Hepatocyte (in vitro differentiated cells): ENCODE results near the gene CCDC102A. TPM values are rescaled to one million over a fixed set of nuclear protein-coding genes. Genes with fewer than 3 reads are reported as not detected.

ENCODE experiments used
- DNase-seq: peaks from one replicate; pipeline ENCODE4 v3.0.0-alpha.2; 2016; ENCODE audit warnings: low spot score
- H2AFZ ChIP-seq: fragments of 200-600 bp; sonication (generic); 2 replicates; pipeline ENCODE4 v1.6.0; 2016; ENCODE audit warnings: antibody characterized with exemption, mild to moderate bottlenecking
- H3K27ac ChIP-seq: fragments of 200-600 bp; sonication (generic); 2 replicates; pipeline ENCODE4 v1.5.1; 2016; ENCODE audit warnings: mild to moderate bottlenecking
- H3K27me3 ChIP-seq: fragments of 200-600 bp; sonication (generic); 2 replicates; pipeline ENCODE4 v1.6.1; 2016
- H3K36me3 ChIP-seq: fragments of 200-600 bp; sonication (generic); replicated peaks from 2 replicates; pipeline ENCODE4 v1.5.1; 2016; ENCODE audit warnings: low read depth; ENCODE audit not compliant: insufficient read depth
- H3K4me1 ChIP-seq: fragments of 200-600 bp; sonication (generic); 2 replicates; pipeline ENCODE4 v1.5.1; 2016; ENCODE audit warnings: mild to moderate bottlenecking, moderate library complexity; ENCODE audit not compliant: insufficient read depth
- H3K4me2 ChIP-seq: fragments of 200-600 bp; sonication (generic); 2 replicates; pipeline ENCODE4 v1.6.0; 2016
- H3K4me3 ChIP-seq: fragments of 200-600 bp; sonication (generic); 2 replicates; pipeline ENCODE4 v1.5.1; 2016; ENCODE audit warnings: mild to moderate bottlenecking
- H3K79me2 ChIP-seq: fragments of 200-600 bp; sonication (generic); 2 replicates; pipeline ENCODE4 v1.6.0; 2017; ENCODE audit warnings: mild to moderate bottlenecking
- H3K9me2 ChIP-seq: fragments of 200-600 bp; sonication (generic); replicated peaks from 2 replicates; pipeline ENCODE4 v1.6.0; 2017; ENCODE audit warnings: mild to moderate bottlenecking; ENCODE audit not compliant: insufficient read depth
- H3K9me3 ChIP-seq: fragments of 200-600 bp; sonication (generic); 2 replicates; pipeline ENCODE4 v1.5.1; 2016; ENCODE audit warnings: low read depth, mild to moderate bottlenecking
- H4K20me1 ChIP-seq: fragments of 200-600 bp; sonication (generic); 2 replicates; pipeline ENCODE4 v1.6.0; 2016; ENCODE audit warnings: mild to moderate bottlenecking; ENCODE audit not compliant: insufficient read depth, poor library complexity, severe bottlenecking
- CTCF ChIP-seq: fragments of 200-600 bp; sonication (generic); IDR thresholded peaks from 2 replicates; pipeline ENCODE4 v1.5.1; 2016; ENCODE audit warnings: antibody characterized with exemption, mild to moderate bottlenecking; ENCODE audit not compliant: poor library complexity
- EZH2 ChIP-seq: fragments of 200-600 bp; sonication (generic); IDR thresholded peaks from 2 replicates; pipeline ENCODE4 v1.6.1; 2016; ENCODE audit warnings: antibody characterized with exemption, mild to moderate bottlenecking, borderline replicate concordance
- EZH2phosphoT487 ChIP-seq: fragments of 200-600 bp; sonication (generic); IDR thresholded peaks from one replicate; pipeline ENCODE4 v1.6.1; 2018; ENCODE audit warnings: antibody characterized with exemption, mild to moderate bottlenecking, low read depth, moderate library complexity; ENCODE audit not compliant: unreplicated experiment, severe bottlenecking
- WGBS: methylation state at CpG from one replicate; pipeline ENCODE4 v1.1.6; 2016; ENCODE audit warnings: low lambda C conversion rate; ENCODE audit errors: missing lambda C conversion rate; 5-methylcytosine and 5-hydroxymethylcytosine counted together
- polyA plus RNA-seq: library from polyadenylated mRNA; unstranded; fragments of >200 nt; fragmentation: Nextera tagmentation; extraction: Ambion mirVana; gene quantifications from 2 replicates; pipeline ENCODE4 v1.2.1, GENCODE V29; 2016
- total RNA-seq: library from RNA; depleted of rRNA; stranded (reverse); fragments of >200 nt; gene quantifications from 2 replicates; pipeline ENCODE4 v1.2.3, GENCODE V29; 2014

Gene CCDC102A
- total and polyA plus RNA-seq, 2 experiments from 2014 or later: 11.4 to 17.2 TPM

GRCh38 chr16:57574086-57574485 lies 37.7 kb upstream of the CCDC102A start:
- no peak overlapping the region for H3K4me2 ChIP-seq
- H3K79me2 ChIP-seq: no peaks in the 10 kb centered on the region
- TF ChIP-seq EZH2 (no peak), EZH2phosphoT487 (no peak), CTCF (no peak)
- no peak overlapping the region for H2AFZ ChIP-seq
- H3K9me2 ChIP-seq: no peaks in the 10 kb centered on the region
- no peak overlapping the region for H3K4me3 ChIP-seq
- DNase-seq: no peak
- no peak overlapping the region for H3K27ac ChIP-seq
- H3K9me3 ChIP-seq: no peaks in the 10 kb centered on the region
- no peaks in the 10 kb centered on the region for H3K36me3 ChIP-seq
- peaks cover 9% of the 10 kb centered on the region for H3K4me1 ChIP-seq
- WGBS: 92% methylated on average over 11 of the region's 12 CpGs
- no peaks in the 10 kb centered on the region for H4K20me1 ChIP-seq
- H3K27me3 ChIP-seq: no peaks in the 10 kb centered on the region

GRCh38 chr16:57572978-57573728 lies 36.8 kb upstream of the CCDC102A start:
- Histone ChIP-seq H3K9me3 (no peaks in the 10 kb centered on the region), H2AFZ (no peak overlapping the region), H3K4me1 (peaks cover 8% of the 10 kb centered on the region), H3K4me3 (no peak overlapping the region), H3K36me3 (no peaks in the 10 kb centered on the region), H4K20me1 (no peaks in the 10 kb centered on the region), H3K27me3 (no peaks in the 10 kb centered on the region), H3K4me2 (no peak overlapping the region), H3K9me2 (no peaks in the 10 kb centered on the region), H3K27ac (no peak overlapping the region), H3K79me2 (no peaks in the 10 kb centered on the region)
- DNase-seq: no peak
- no peak for TF ChIP-seq EZH2phosphoT487
- no peak for TF ChIP-seq EZH2
- no peak for TF ChIP-seq CTCF
- WGBS: 89% methylated on average over 10 of the region's 10 CpGs

GRCh38 chr16:57571098-57571497 lies 34.7 kb upstream of the CCDC102A start:
- Histone ChIP-seq H3K36me3 (no peaks in the 10 kb centered on the region), H4K20me1 (no peaks in the 10 kb centered on the region), H2AFZ (no peak overlapping the region), H3K27me3 (no peaks in the 10 kb centered on the region), H3K4me2 (no peak overlapping the region), H3K27ac (no peak overlapping the region), H3K4me3 (no peak overlapping the region), H3K9me2 (no peaks in the 10 kb centered on the region), H3K79me2 (no peaks in the 10 kb centered on the region), H3K4me1 (no peaks in the 10 kb centered on the region), H3K9me3 (no peaks in the 10 kb centered on the region)
- WGBS: 95% methylated on average over 9 of the region's 9 CpGs
- no peak for DNase-seq
- TF ChIP-seq EZH2phosphoT487 (no peak), CTCF (no peak), EZH2 (no peak)
